ENCODE data around the gene PXK. TPM values are rescaled to one million over a fixed set of nuclear protein-coding genes. Genes with fewer than 3 reads are reported as not detected.

The PXK gene
- total and polyA plus RNA-seq, 12 donors, result 5.6 to 40.5 (median 25.3) TPM

DNA sequence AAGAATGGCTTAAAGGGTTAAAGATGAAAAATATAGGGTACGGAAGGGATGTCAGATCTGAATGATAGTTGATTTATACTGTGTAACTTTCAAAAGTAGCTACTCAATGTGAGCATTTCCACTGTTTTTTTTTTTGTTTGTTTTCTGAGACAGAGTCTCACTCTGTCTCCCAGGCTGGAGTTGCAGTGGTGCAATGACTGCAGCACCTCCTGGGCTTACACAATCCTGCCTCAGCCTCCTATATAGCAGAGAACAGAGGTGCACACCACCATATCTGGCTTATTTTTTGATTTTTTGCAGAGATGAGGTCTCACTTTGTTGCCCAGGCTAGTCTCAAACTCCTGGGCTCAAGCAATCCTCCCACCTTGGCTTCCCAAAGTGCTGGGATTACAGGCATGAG is 9.9 kb upstream of the PXK start:
- no peak for TF ChIP-seq CTCF (IDR thresholded peaks at IDR 0.05)
- no peak for TF ChIP-seq POLR2A (IDR thresholded peaks at IDR 0.05)
- no peaks in the 10 kb centered on the region for H3K9me3 ChIP-seq (replicated peaks in 1 of 3)
- no peaks in the 10 kb centered on the region for H3K27me3 ChIP-seq
- no peak overlapping the region for H3K4me3 ChIP-seq
- H3K36me3 ChIP-seq (replicated peaks in 1 of 2), result peaks cover 0 to 18% of the 10 kb centered on the region in 2 donors
- 61 to 70% (median 64%) methylated on average over 1 of the region's 1 CpG for WGBS, 4 donors
- H3K27ac ChIP-seq, result peak overlapping the region in 1 of 5 donors; percentile 68
- intact Hi-C loops (cut with DNase I), result loop anchor here (5.0 to 10.0 kb wide), 3 partner anchors 95 to 302 kb away; no protein-coding TSS in a partner anchor
- no peak for DNase-seq
- H3K4me1 ChIP-seq (replicated peaks in 1 of 2), result peaks cover 17 to 32% of the 10 kb centered on the region in 2 donors

DNA sequence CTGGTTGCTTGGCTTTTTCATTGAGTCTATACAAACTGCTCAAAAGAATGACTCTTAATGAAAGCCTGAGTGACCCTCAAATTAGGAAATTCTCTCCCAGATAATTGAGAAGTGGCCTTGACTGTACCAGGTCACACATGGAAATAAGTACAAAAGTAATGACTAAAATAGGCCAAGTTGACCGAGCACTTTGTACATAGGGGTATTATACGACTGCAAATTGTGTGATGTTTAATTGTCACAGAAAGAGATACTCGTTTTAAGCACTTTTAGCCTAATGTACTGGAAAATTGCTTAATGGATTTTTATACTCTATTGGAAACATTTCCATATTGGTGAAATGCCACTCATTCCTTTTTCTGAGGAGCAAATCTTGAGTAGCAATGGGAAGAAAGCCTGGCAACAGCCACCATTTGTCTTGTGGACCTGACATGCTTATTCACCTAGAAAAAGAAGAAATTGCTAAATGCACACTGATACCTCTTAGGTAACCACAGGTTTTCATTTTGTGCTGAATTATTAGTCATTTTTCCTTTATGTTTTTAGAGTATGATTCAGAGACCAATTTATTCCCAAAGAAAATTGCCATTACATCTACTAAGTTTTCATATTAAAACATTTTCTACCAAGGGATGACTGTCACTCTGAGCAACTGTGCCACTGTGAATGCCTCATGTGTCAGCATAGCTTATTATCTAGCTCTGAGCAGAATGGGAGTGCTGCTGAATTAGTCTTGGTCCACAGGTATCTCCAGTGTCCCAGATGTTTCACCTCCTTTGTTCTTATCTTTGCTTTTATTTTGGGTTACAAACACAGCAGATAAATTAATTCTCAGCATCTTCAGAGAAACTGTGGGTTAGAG is 8.9 kb upstream of the PXK start:
- Histone ChIP-seq H3K4me3 (no peak overlapping the region), H3K4me1 (replicated peaks in 1 of 2) (peaks cover 17 to 32% of the 10 kb centered on the region in 2 donors), H3K27me3 (no peaks in the 10 kb centered on the region), H3K9me3 (replicated peaks in 1 of 3) (no peaks in the 10 kb centered on the region), H3K27ac (peak overlapping the region in 2 of 5 donors; percentile 6 to 68), H3K36me3 (replicated peaks in 1 of 2) (peaks cover 0 to 8% of the 10 kb centered on the region in 2 donors)
- WGBS, 4 donors, result 52 to 67% (median 59%) methylated on average over 3 of the region's 3 CpGs
- no peak for TF ChIP-seq CTCF (IDR thresholded peaks at IDR 0.05)
- no peak for TF ChIP-seq POLR2A (IDR thresholded peaks at IDR 0.05)
- DNase-seq, result no peak
- intact Hi-C loops (cut with DNase I), result loop anchor here (5.0 to 10.0 kb wide), 3 partner anchors 94 to 301 kb away; no protein-coding TSS in a partner anchor

GRCh38 chr3:58324391-58325390 is 8.0 kb upstream of the PXK start:
- 73 to 77% (median 75%) methylated on average over 7 of the region's 7 CpGs for WGBS, 4 donors
- Histone ChIP-seq H3K4me3 (no peak overlapping the region), H3K9me3 (replicated peaks in 1 of 3) (no peaks in the 10 kb centered on the region), H3K4me1 (replicated peaks in 1 of 2) (peaks cover 17 to 32% of the 10 kb centered on the region in 2 donors), H3K36me3 (replicated peaks in 1 of 2) (no peaks in the 10 kb centered on the region), H3K27ac (peak overlapping the region in 4 of 5 donors; percentile 13 to 77 (median 46)), H3K27me3 (no peaks in the 10 kb centered on the region)
- no peak for DNase-seq
- intact Hi-C loops (cut with DNase I), result loop anchor here (5.0 to 10.0 kb wide), 4 partner anchors 88 to 300 kb away; no protein-coding TSS in a partner anchor
- TF ChIP-seq CTCF (IDR thresholded peaks at IDR 0.05) (no peak), POLR2A (IDR thresholded peaks at IDR 0.05) (no peak)
